Activated CD4-positive, CD25-positive, alpha-beta regulatory T cell (primary cell): ENCODE measurements around the gene ASPRV1.

Experiments used
- DNase-seq, 4 experiments: peaks; one replicate each; lab custom pipeline; 2025; lab: John Stamatoyannopoulos, UW

Gene ASPRV1

GRCh38 chr2:69988086-69988635 is 26.7 kb upstream of the ASPRV1 start:
- no peak for DNase-seq

GRCh38 chr2:69986691-69987090 is 25.3 kb upstream of the ASPRV1 start:
- DNase-seq = no peak

GRCh38 chr2:69985688-69986087 is 24.3 kb upstream of the ASPRV1 start:
- DNase-seq = no peak

GRCh38 chr2:69985216-69985615 is 23.8 kb upstream of the ASPRV1 start:
- no peak for DNase-seq

- DNase-seq = no peak
These were observed 22.0 kb upstream of the ASPRV1 start for GRCh38 chr2:69983392-69983966.

- DNase-seq = no peak
These were observed 18.7 kb upstream of the ASPRV1 start for GRCh38 chr2:69979902-69980807.

- DNase-seq = no peak
These were observed 16.6 kb upstream of the ASPRV1 start for GRCh38 chr2:69977906-69978482.

GRCh38 chr2:69977186-69977585 is 15.8 kb upstream of the ASPRV1 start:
- DNase-seq = no peak

GRCh38 chr2:69975853-69976462 is 14.5 kb upstream of the ASPRV1 start:
- no peak for DNase-seq

- no peak for DNase-seq
These were observed 13.9 kb upstream of the ASPRV1 start for GRCh38 chr2:69975136-69975852.

GRCh38 chr2:69973335-69973735 is 11.9 kb upstream of the ASPRV1 start:
- no peak for DNase-seq

GRCh38 chr2:69972822-69973221 is 11.4 kb upstream of the ASPRV1 start:
- DNase-seq = no peak

GRCh38 chr2:69969991-69970390 is 8.6 kb upstream of the ASPRV1 start:
- no peak for DNase-seq

- no peak for DNase-seq
These were observed 7.9 kb upstream of the ASPRV1 start for GRCh38 chr2:69969126-69969983.

- no peak for DNase-seq
These were observed 7.2 kb upstream of the ASPRV1 start for GRCh38 chr2:69968609-69969008.

GRCh38 chr2:69966496-69966895 is 5.1 kb upstream of the ASPRV1 start:
- DNase-seq = no peak

- DNase-seq = no peak
These were observed 4.5 kb upstream of the ASPRV1 start for GRCh38 chr2:69965756-69966445.

GRCh38 chr2:69964353-69964841 is 3.0 kb upstream of the ASPRV1 start:
- no peak for DNase-seq

GRCh38 chr2:69962986-69963730 is 1.7 kb upstream of the ASPRV1 start:
- DNase-seq = no peak
